Measurements from ENCODE around the gene HACD2.

The HACD2 gene, protein sequence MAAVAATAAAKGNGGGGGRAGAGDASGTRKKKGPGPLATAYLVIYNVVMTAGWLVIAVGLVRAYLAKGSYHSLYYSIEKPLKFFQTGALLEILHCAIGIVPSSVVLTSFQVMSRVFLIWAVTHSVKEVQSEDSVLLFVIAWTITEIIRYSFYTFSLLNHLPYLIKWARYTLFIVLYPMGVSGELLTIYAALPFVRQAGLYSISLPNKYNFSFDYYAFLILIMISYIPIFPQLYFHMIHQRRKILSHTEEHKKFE

GRCh38 chr3:123584988-123585937, at the start of gene HACD2:
Gene HACD2, minus strand, starts transcription at chr3:123585053. Its CDS starts 26 bp downstream, at chr3:123585027.
- DNase-seq (ENCODE audit: insufficient read length, low spot score), result peak; percentile 86
- peak; percentile 93 for FAIRE-seq

DNA sequence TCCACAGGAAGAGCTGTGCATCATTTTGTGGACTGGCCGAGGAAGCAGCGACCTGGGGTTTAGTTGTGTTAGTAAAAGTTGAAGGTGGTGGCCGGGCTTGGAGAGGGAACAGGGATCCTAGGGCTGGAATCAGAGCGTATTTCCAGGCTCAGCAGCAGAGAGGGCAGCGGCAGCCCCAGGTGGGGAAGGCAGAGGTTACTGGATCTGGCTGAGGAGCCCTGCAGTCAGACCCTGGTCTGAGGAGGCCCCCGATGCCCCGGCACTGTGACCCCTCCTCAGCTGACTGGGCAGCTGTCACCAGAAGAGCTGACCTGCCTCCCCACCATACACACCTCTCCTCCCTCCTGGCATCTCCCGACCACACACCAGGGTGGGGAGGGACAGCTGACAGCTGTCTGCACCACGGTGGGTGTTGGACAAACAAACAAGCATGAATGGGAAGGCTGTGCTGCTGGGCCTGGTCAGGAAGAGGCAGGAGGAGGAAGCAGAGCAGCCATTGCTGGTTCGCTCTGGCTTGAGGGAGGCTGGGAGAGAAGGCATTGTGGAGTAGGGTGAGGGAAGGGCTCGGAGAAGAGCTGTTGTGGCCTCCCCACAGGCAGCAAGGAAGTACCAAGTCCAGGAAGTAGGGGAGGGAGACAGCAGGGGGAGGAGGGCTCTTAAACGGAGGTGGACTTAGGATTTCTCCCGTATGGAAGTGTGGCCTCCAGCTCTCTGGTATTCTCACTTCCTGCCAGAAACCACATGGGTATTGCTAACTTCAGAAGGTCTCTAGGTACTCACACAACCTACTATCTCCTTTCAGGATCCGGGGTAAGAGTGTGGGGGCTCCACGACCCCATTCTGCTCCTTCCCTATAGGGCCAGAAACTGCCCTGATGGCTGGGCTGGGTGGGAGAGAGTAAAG, 49.5 kb upstream of the HACD2 start:
- DNase-seq (ENCODE audit: insufficient read length, low spot score) (no peak), FAIRE-seq (peak; percentile 49)

GRCh38 chr3:123633530-123633929, 48.7 kb upstream of the HACD2 start:
- FAIRE-seq, result no peak
- DNase-seq (ENCODE audit: insufficient read length, low spot score), result no peak

GRCh38 chr3:123632161-123632655, 47.4 kb upstream of the HACD2 start:
- no peak for FAIRE-seq
- no peak for DNase-seq (ENCODE audit: insufficient read length, low spot score)

- no peak for DNase-seq (ENCODE audit: insufficient read length, low spot score)
Observed at GRCh38 chr3:123629747-123630047, 44.8 kb upstream of the HACD2 start.

DNA sequence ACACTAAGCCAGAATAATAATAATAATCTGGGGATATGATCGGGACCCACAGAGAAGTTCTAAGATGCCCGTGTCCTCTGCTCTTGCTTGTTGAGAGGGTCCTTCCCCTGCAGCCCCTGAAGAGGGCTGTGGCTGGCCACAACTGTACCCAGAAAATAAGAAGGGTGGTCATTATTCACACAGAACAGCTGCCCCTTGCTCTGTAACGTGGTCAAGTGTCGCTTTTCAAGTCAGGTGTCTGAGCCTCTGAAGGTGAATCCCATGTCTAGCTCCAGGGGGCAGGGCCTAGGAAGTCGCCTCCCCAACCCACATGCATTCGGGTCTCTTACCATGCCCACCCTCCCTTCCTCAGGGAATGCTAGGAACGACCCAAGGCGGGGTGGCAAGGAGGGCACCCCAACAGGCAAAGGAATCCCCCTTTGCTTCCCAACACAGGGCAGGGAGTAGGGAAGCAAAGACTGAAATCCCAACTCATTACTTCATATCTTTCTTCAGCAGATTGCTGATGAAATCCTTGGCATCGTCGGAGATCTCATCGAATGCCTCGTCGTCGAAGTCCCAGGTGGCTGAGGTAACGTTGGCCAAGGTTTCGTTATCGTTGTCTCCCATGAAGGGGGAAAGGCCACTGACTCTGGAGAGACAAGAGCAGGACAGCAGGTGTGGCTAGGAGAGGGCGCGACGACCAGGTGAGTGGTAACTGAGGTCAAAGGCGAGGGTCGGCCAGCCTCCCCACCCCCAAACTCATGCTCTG, 44.3 kb upstream of the HACD2 start:
- DNase-seq (ENCODE audit: insufficient read length, low spot score) (no peak), FAIRE-seq (no peak)

More at GRCh38 chr3:123629747-123630047, 44.8 kb upstream of the HACD2 start:
- no peak for FAIRE-seq

- DNase-seq (ENCODE audit: insufficient read length, low spot score), result no peak
- no peak for FAIRE-seq
Observed at GRCh38 chr3:123627673-123628670, 43.1 kb upstream of the HACD2 start.

- no peak for DNase-seq (ENCODE audit: insufficient read length, low spot score)
- no peak for FAIRE-seq
Observed at GRCh38 chr3:123626881-123627280, 42.0 kb upstream of the HACD2 start.

DNA sequence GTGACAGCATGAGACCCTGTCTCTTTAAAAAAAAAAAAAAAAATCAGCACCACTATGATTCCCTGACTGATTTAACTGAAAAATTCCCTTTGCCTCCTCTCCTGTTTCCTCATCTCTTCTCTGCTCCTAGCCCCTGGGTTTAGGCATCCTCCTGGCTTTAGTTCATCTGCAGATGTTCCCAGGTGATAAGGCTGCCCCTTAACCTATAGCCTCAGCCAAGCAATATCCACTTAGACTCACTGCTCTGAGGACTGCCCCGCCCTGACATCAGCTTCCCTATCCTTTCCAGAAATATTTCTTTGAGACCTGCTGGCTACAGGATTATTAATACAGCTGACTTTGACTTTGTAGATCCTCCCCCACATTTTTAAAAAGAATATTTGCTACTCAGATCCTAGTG, 39.4 kb upstream of the HACD2 start:
- DNase-seq (ENCODE audit: insufficient read length, low spot score) (no peak), FAIRE-seq (no peak)

GRCh38 chr3:123623346-123623880, 38.6 kb upstream of the HACD2 start:
- no peak for FAIRE-seq
- DNase-seq (ENCODE audit: insufficient read length, low spot score), result no peak

GRCh38 chr3:123622766-123623165, 37.9 kb upstream of the HACD2 start:
- DNase-seq (ENCODE audit: insufficient read length, low spot score) (no peak), FAIRE-seq (no peak)

DNA sequence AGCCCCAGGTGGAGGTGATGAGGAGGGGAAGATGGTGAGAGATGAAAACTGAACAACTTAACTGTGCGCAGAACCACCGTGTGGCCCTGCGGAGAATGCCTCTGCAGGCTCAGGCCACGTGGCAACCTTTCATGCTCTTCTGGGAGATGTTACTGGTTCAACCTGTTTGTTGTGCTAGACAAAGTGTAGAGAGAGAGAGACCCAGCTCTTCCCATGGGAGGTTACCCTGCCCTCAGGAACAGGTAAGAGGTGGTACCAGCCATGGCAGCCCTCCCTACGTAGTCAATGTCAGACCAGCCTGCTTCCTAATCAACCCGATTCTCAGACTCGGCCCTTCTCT, 37.0 kb upstream of the HACD2 start:
- FAIRE-seq, result no peak

DNA sequence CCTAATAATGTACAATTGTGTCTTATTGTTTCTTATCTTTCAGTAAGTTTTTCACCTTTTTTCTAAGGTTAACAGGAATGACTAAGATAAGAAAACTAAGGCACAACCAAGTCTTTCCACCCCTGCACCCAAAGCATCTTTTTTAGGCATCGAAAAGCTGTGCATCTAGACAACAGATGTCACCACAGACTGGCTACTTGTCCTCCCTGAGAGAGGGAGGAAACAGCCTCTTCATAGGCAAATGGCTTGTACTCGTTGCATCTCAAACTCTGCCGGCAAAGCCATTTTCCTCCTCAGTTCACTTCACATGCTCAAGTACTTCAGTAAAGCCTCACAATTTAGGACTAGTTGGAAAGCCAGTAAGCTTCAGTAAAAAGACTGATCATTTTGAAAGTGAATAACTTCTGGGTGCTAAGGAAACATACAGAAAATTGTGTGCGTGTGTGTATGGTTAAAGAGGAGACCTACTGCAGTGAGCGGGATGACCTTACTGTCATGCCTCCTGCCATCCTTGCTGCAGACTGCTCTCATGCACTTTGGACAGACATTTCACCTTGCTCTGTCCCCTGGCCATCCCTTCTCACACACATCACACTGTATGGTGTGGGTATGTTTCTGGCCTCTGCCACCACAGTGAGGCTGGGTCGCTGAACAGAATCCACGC, 36.5 kb upstream of the HACD2 start:
- FAIRE-seq (no peak), DNase-seq (ENCODE audit: insufficient read length, low spot score) (no peak)

More for the DNA sequence above, 37.0 kb upstream of the HACD2 start:
- DNase-seq (ENCODE audit: insufficient read length, low spot score), result no peak

DNA sequence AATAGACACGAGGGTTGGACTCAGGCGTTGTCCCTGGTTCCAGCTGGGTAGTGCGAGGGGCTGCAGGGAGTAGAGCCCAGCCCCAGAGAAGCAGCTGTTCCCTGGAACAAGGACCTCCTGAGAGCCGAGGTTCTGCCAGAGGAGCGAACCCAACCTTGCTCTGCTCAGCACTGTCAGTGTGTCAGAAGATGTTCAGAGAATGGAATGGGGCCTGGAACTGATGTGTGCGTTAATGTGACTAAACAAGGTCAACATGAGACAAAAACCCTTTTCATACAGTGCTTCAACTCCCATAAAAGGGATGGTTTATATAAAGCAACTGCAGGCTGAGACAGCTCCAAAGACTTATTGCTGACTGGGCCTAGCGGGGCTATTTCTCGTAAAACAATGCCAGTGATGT, 35.5 kb upstream of the HACD2 start:
- FAIRE-seq, result no peak
- no peak for DNase-seq (ENCODE audit: insufficient read length, low spot score)

- no peak for FAIRE-seq
- no peak for DNase-seq (ENCODE audit: insufficient read length, low spot score)
Observed at GRCh38 chr3:123618768-123619484, 34.1 kb upstream of the HACD2 start.

GRCh38 chr3:123618076-123618708, 33.3 kb upstream of the HACD2 start:
- no peak for FAIRE-seq
- no peak for DNase-seq (ENCODE audit: insufficient read length, low spot score)

DNA sequence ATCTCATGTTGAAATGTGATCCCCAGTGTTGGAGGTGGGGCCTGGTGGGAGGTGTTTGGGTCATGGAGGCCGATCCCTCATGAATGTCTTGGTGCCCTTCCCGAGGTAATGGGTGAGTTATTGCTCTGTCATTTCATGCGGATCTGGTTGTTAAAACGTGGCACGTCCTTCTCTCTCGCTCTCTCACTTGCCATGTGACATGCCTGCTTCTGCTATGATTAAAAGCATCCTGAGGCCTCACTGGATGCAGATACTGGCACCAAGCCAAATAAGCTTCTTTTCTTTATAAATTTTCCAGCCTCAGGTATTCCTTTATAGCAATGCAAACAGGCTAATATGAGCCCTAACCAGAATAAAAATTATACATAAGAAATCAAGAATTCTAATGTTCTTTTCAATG, 31.7 kb upstream of the HACD2 start:
- no peak for FAIRE-seq
- DNase-seq (ENCODE audit: insufficient read length, low spot score), result no peak

All from HTR-8/SVneo (cell line).